Keratinocyte (primary cell): ENCODE data around the gene RASGRP3. TPM values are rescaled to one million over a fixed set of nuclear protein-coding genes. Genes with fewer than 3 reads are reported as not detected.

ENCODE experiments used
- DNase-seq: peaks from one replicate; pipeline ENCODE4 v3.0.0-alpha.2; 2011; ENCODE audit warnings: low read depth, missing footprints, low spot score
- FAIRE-seq: peaks from 2 replicates; lab custom pipeline; 2011; peaks lifted over from hg19 to GRCh38; lab: Jason Lieb, UNC
- H2AFZ ChIP-seq: 2 replicates; pipeline ENCODE4 v1.6.0; 2012; ENCODE audit warnings: low read length, control low read depth, inconsistent platforms; ENCODE audit not compliant: control insufficient read depth
- H3K27ac ChIP-seq: 2 replicates; pipeline ENCODE4 v1.5.1; 2011; ENCODE audit warnings: low read length; ENCODE audit not compliant: control insufficient read depth, insufficient read depth
- H3K27me3 ChIP-seq: 3 replicates; pipeline ENCODE4 v1.6.0; 2011; ENCODE audit warnings: low read length; ENCODE audit not compliant: control insufficient read depth, insufficient read depth; ENCODE audit errors: extremely low read depth
- H3K36me3 ChIP-seq, 2 experiments: 2 replicates in 1 of 2; 3 replicates in 1 of 2; pipeline ENCODE4 v1.5.1; 2011; ENCODE audit warnings: low read length in 2 of 2, mild to moderate bottlenecking in 1 of 2; ENCODE audit not compliant: control insufficient read depth in 2 of 2, insufficient read depth in 2 of 2; ENCODE audit errors: extremely low read depth in 1 of 2
- H3K4me1 ChIP-seq: 3 replicates; pipeline ENCODE4 v1.5.1; 2011; ENCODE audit warnings: low read length; ENCODE audit not compliant: control insufficient read depth, insufficient read depth; ENCODE audit errors: extremely low read depth
- H3K4me2 ChIP-seq: 3 replicates; pipeline ENCODE4 v1.6.0; 2011; ENCODE audit warnings: low read depth, low read length; ENCODE audit not compliant: control insufficient read depth, insufficient read depth; ENCODE audit errors: extremely low read depth
- H3K4me3 ChIP-seq, 3 experiments: fragments of 200-600 bp in 1 of 3; sonication (generic) in 1 of 3; 2 replicates in 2 of 3; 3 replicates in 1 of 3; pipeline ENCODE4 v1.5.1; 2011 to 2016; ENCODE audit warnings: low read length in 3 of 3, mild to moderate bottlenecking in 3 of 3, control low read depth in 2 of 3, inconsistent platforms in 1 of 3, low read depth in 1 of 3, mixed read lengths in 1 of 3, mixed run types in 1 of 3, moderate library complexity in 1 of 3; ENCODE audit not compliant: control insufficient read depth in 2 of 3, insufficient read depth in 2 of 3; ENCODE audit errors: extremely low read depth in 1 of 3
- H3K79me2 ChIP-seq: 2 replicates; pipeline ENCODE4 v1.6.0; 2012; ENCODE audit warnings: low read length; ENCODE audit not compliant: control insufficient read depth, insufficient read depth
- H3K9ac ChIP-seq: 3 replicates; pipeline ENCODE4 v1.6.0; 2011; ENCODE audit warnings: low read length; ENCODE audit not compliant: control insufficient read depth, insufficient read depth; ENCODE audit errors: extremely low read depth
- H3K9me1 ChIP-seq: 3 replicates; pipeline ENCODE4 v1.6.0; 2011; ENCODE audit warnings: low read length; ENCODE audit not compliant: control insufficient read depth, insufficient read depth; ENCODE audit errors: extremely low read depth
- H3K9me3 ChIP-seq: 2 replicates; pipeline ENCODE4 v1.5.1; 2012; ENCODE audit warnings: low read depth, low read length; ENCODE audit not compliant: control insufficient read depth
- H4K20me1 ChIP-seq: 3 replicates; pipeline ENCODE4 v1.6.0; 2011; ENCODE audit warnings: low read length; ENCODE audit not compliant: control insufficient read depth, insufficient read depth; ENCODE audit errors: extremely low read depth
- CTCF ChIP-seq, 3 experiments: IDR thresholded peaks in 1 of 3; conservative IDR thresholded peaks in 1 of 3; optimal IDR thresholded peaks in 1 of 3; 2 replicates in 2 of 3; 3 replicates in 1 of 3; pipeline versions ENCODE3 to v1.5.1; 2011; ENCODE audit warnings: low read length in 3 of 3, mild to moderate bottlenecking in 3 of 3, moderate library complexity in 2 of 3, control low read depth in 1 of 3, inconsistent platforms in 1 of 3; ENCODE audit not compliant: insufficient read depth in 2 of 3; ENCODE audit errors: extremely low read depth in 1 of 3
- EZH2 ChIP-seq: IDR thresholded peaks from one replicate; pipeline ENCODE4 v1.6.1; 2012; ENCODE audit warnings: inconsistent platforms, mild to moderate bottlenecking, low read length, moderate library complexity
- dilution Hi-C: fragments of 300-500 bp; cut with MboI; formaldehyde crosslinking; loops from one replicate; pipeline ENCODE4 v1.7.0; 2020; ENCODE audit warnings: low sequenced_read_pairs; ENCODE audit not compliant: extremely low pct_ligation_motif_present
- polyA plus RNA-seq, 5 experiments: library from polyadenylated mRNA; depleted of rRNA in 3 of 5; stranded (reverse) in 3 of 5; stranded (forward) in 1 of 5; unstranded in 1 of 5; fragments of >200 nt; gene quantifications; 1 replicate in 1 of 5; 2 replicates in 3 of 5; 3 replicates in 1 of 5; pipeline versions ENCODE4 v1.2.1 to v1.2.3, GENCODE V29; 2011 to 2012; ENCODE audit warnings: missing spikeins in 2 of 5, low read depth in 1 of 5, low replicate concordance in 1 of 5

Gene RASGRP3
- polyA plus RNA-seq, 1 donor (not counting 4 experiments of a cell fraction or from before 2014, with no cell fraction given) = 0.56 TPM

GRCh38 chr2:33521791-33522281 is 45.4 kb downstream of the RASGRP3 start:
- no peaks in the 10 kb centered on the region for H3K79me2 ChIP-seq
- H3K4me2 ChIP-seq = no peak overlapping the region
- H4K20me1 ChIP-seq = no peaks in the 10 kb centered on the region
- FAIRE-seq (no peak), DNase-seq (no peak)
- no peak overlapping the region for H2AFZ ChIP-seq
- H3K36me3 ChIP-seq = no peaks in the 10 kb centered on the region
- H3K9ac ChIP-seq = no peak overlapping the region
- dilution Hi-C loops = no loop called here
- no peaks in the 10 kb centered on the region for H3K9me3 ChIP-seq
- H3K27ac ChIP-seq = no peak overlapping the region
- no peaks in the 10 kb centered on the region for H3K9me1 ChIP-seq
- no peak for TF ChIP-seq EZH2
- TF ChIP-seq CTCF (optimal IDR thresholded peaks at IDR 0.05 in 1 of 3, IDR thresholded peaks at IDR 0.05 in 1 of 3, conservative IDR thresholded peaks at IDR 0.05 in 1 of 3; ENCODE audit: extremely low read depth in 1 of 3, insufficient read depth in 2 of 3, low read length in 3 of 3) = no peak
- H3K27me3 ChIP-seq = no peaks in the 10 kb centered on the region
- no peaks in the 10 kb centered on the region for H3K4me1 ChIP-seq
- no peak overlapping the region for H3K4me3 ChIP-seq

- no peak overlapping the region for H3K9ac ChIP-seq
- no peaks in the 10 kb centered on the region for H3K4me1 ChIP-seq
- no peak overlapping the region for H3K4me3 ChIP-seq
- TF ChIP-seq CTCF (optimal IDR thresholded peaks at IDR 0.05 in 1 of 3, IDR thresholded peaks at IDR 0.05 in 1 of 3, conservative IDR thresholded peaks at IDR 0.05 in 1 of 3; ENCODE audit: extremely low read depth in 1 of 3, insufficient read depth in 2 of 3, low read length in 3 of 3) = no peak
- TF ChIP-seq EZH2 = no peak
- no peaks in the 10 kb centered on the region for H3K27me3 ChIP-seq
- H2AFZ ChIP-seq = no peak overlapping the region
- no peaks in the 10 kb centered on the region for H3K79me2 ChIP-seq
- DNase-seq = no peak
- dilution Hi-C loops = no loop called here
- H4K20me1 ChIP-seq = no peaks in the 10 kb centered on the region
- H3K27ac ChIP-seq = no peak overlapping the region
- H3K9me1 ChIP-seq = no peaks in the 10 kb centered on the region
- H3K36me3 ChIP-seq = no peaks in the 10 kb centered on the region
- FAIRE-seq = no peak
- no peaks in the 10 kb centered on the region for H3K9me3 ChIP-seq
- no peak overlapping the region for H3K4me2 ChIP-seq
These were observed 46.1 kb downstream of the RASGRP3 start for GRCh38 chr2:33522576-33522975.
